GM23338 (cell line): ENCODE measurements around the gene ACAD8. TPM values are rescaled to one million over a fixed set of nuclear protein-coding genes. Genes with fewer than 3 reads are reported as not detected.
A peak's percentile ranks its signal among the peaks of the same experiment; 100 is the strongest.

Experiments
- ATAC-seq: fragments of 200-7000 bp; cut with Tn5 transposase; 3 replicates; pipeline ENCODE4 v1.9.1; 2020
- DNase-seq: peaks from one replicate; pipeline ENCODE4 v3.0.0-alpha.2; 2015; ENCODE audit warnings: low spot score
- H2AFZ ChIP-seq: fragments of 200-600 bp; sonication (generic); 2 replicates; pipeline ENCODE4 v1.8.0; 2016; ENCODE audit warnings: antibody characterized with exemption, mild to moderate bottlenecking, moderate library complexity
- H3F3A ChIP-seq: fragments of 200-600 bp; sonication (generic); replicated peaks from 2 replicates; pipeline ENCODE4 v1.8.0; 2017; ENCODE audit warnings: antibody characterized with exemption, mixed run types, low read depth
- H3K27ac ChIP-seq: fragments of 200-600 bp; sonication (generic); 2 replicates; pipeline ENCODE4 v1.6.1; 2016; ENCODE audit warnings: low read depth
- H3K27me3 ChIP-seq: fragments of 200-600 bp; sonication (generic); 2 replicates; pipeline ENCODE4 v1.8.0; 2016; ENCODE audit warnings: mild to moderate bottlenecking, mixed run types, moderate library complexity; ENCODE audit not compliant: insufficient read depth
- H3K36me3 ChIP-seq: fragments of 200-600 bp; sonication (generic); 2 replicates; pipeline ENCODE4 v1.8.0; 2016; ENCODE audit warnings: mild to moderate bottlenecking; ENCODE audit not compliant: insufficient read depth
- H3K4me1 ChIP-seq: fragments of 200-600 bp; sonication (generic); 2 replicates; pipeline ENCODE4 v1.8.0; 2016; ENCODE audit warnings: mild to moderate bottlenecking, moderate library complexity; ENCODE audit not compliant: insufficient read depth
- H3K4me2 ChIP-seq: fragments of 200-600 bp; sonication (generic); 2 replicates; pipeline ENCODE4 v1.7.1; 2017; ENCODE audit warnings: mixed run types
- H3K4me3 ChIP-seq: fragments of 200-600 bp; sonication (generic); 2 replicates; pipeline ENCODE4 v1.6.1; 2016; ENCODE audit warnings: mixed run types
- H3K79me2 ChIP-seq: fragments of 200-600 bp; sonication (generic); replicated peaks from 2 replicates; pipeline ENCODE4 v1.8.0; 2017; ENCODE audit warnings: mild to moderate bottlenecking; ENCODE audit not compliant: insufficient read depth
- H3K9me2 ChIP-seq: fragments of 200-600 bp; sonication (generic); 2 replicates; pipeline ENCODE4 v1.8.0; 2017; ENCODE audit not compliant: insufficient read depth
- H4K20me1 ChIP-seq: fragments of 200-600 bp; sonication (generic); replicated peaks from 2 replicates; pipeline ENCODE4 v1.8.0; 2017; ENCODE audit warnings: mild to moderate bottlenecking; ENCODE audit not compliant: insufficient read depth
- H3K27ac Mint-ChIP-seq: 2 replicates; pipeline ENCODE4 v1.8.0; 2020; ENCODE audit warnings: inconsistent platforms, mild to moderate bottlenecking, moderate library complexity, mixed read lengths
- H3K27me3 Mint-ChIP-seq: 3 replicates; pipeline ENCODE4 v1.8.0; 2022; ENCODE audit warnings: low read depth, mild to moderate bottlenecking, moderate library complexity, mixed read lengths, inconsistent platforms; ENCODE audit not compliant: insufficient read depth, poor library complexity
- H3K36me3 Mint-ChIP-seq: 3 replicates; pipeline ENCODE4 v1.8.0; 2021; ENCODE audit warnings: low read depth, mild to moderate bottlenecking, inconsistent platforms, moderate library complexity, mixed read lengths
- H3K4me1 Mint-ChIP-seq: 3 replicates; pipeline ENCODE4 v1.8.0; 2020; ENCODE audit warnings: mild to moderate bottlenecking, inconsistent platforms, mixed read lengths
- H3K4me3 Mint-ChIP-seq: 3 replicates; pipeline ENCODE4 v1.8.0; 2021; ENCODE audit warnings: moderate library complexity, mild to moderate bottlenecking, inconsistent platforms, mixed read lengths
- H3K9me3 Mint-ChIP-seq: 3 replicates; pipeline ENCODE4 v1.8.0; 2020; ENCODE audit warnings: moderate library complexity, mild to moderate bottlenecking, inconsistent platforms, mixed read lengths
- CREB1 ChIP-seq: fragments of 250-450 bp; sonication (Bioruptor Pico); IDR thresholded peaks from 2 replicates; pipeline ENCODE4 v1.5.0; 2020; ENCODE audit warnings: low read depth, mild to moderate bottlenecking, moderate library complexity
- EZH2 ChIP-seq: fragments of 200-600 bp; sonication (generic); IDR thresholded peaks from one replicate; pipeline ENCODE4 v1.8.0; 2017; ENCODE audit warnings: antibody characterized with exemption, mild to moderate bottlenecking, low read depth; ENCODE audit not compliant: unreplicated experiment
- EZH2phosphoT487 ChIP-seq: fragments of 200-600 bp; sonication (generic); IDR thresholded peaks from one replicate; pipeline ENCODE4 v1.8.1; 2018; ENCODE audit warnings: antibody characterized with exemption; ENCODE audit not compliant: unreplicated experiment
- JUNB ChIP-seq: IDR thresholded peaks from one replicate; pipeline ENCODE4 v1.6.1; 2016; ENCODE audit warnings: antibody characterized with exemption; ENCODE audit not compliant: unreplicated experiment
- NANOG ChIP-seq: IDR thresholded peaks from 2 replicates; pipeline ENCODE4 v1.6.1; 2016; ENCODE audit warnings: antibody characterized with exemption, borderline replicate concordance
- POLR2AphosphoS5 ChIP-seq: IDR thresholded peaks from 2 replicates; pipeline ENCODE4 v1.6.1; 2016; ENCODE audit warnings: antibody characterized with exemption, low read depth
- REST ChIP-seq: IDR thresholded peaks from one replicate; pipeline ENCODE4 v1.6.1; 2018; ENCODE audit warnings: antibody characterized with exemption; ENCODE audit not compliant: unreplicated experiment
- STAT1 ChIP-seq: IDR thresholded peaks from one replicate; pipeline ENCODE4 v1.6.1; 2016; ENCODE audit warnings: antibody characterized with exemption; ENCODE audit not compliant: unreplicated experiment
- ZNF114 ChIP-seq: fragments of 250-450 bp; sonication (Bioruptor Pico); IDR thresholded peaks from 2 replicates; pipeline ENCODE4 v1.5.0; 2020; ENCODE audit warnings: mild to moderate bottlenecking, moderate library complexity
- ZNF331 ChIP-seq: fragments of 250-450 bp; sonication (Bioruptor Pico); IDR thresholded peaks from 2 replicates; pipeline ENCODE4 v1.5.0; 2020; ENCODE audit warnings: low read depth, mild to moderate bottlenecking, moderate library complexity
- ZNF462 ChIP-seq: fragments of 250-450 bp; sonication (Bioruptor Pico); IDR thresholded peaks from 2 replicates; pipeline ENCODE4 v1.5.0; 2020; ENCODE audit warnings: mild to moderate bottlenecking, moderate library complexity
- polyA plus RNA-seq: library from polyadenylated mRNA; unstranded; fragments of >200 nt; fragmentation: Nextera tagmentation; extraction: Ambion mirVana; gene quantifications from 2 replicates; pipeline ENCODE4 v1.2.1, GENCODE V29; 2016
- total RNA-seq: library from RNA; depleted of rRNA; stranded (reverse); fragments of >200 nt; shearing (Covaris generic); gene quantifications from 2 replicates; pipeline ENCODE4 v1.2.3, GENCODE V29; 2014
- TF ChIP-seq, protein P1 (sequence below), 2 experiments: fragments of 200-600 bp in 1 of 2; sonication (generic) in 1 of 2; conservative IDR thresholded peaks; 2 replicates each; pipeline versions ENCODE4 v1.5.1 to v1.6.1; 2016 to 2017; ENCODE audit warnings: antibody characterized with exemption in 2 of 2, low read depth in 2 of 2, mild to moderate bottlenecking in 2 of 2, moderate library complexity in 1 of 2
- TF ChIP-seq, protein P2 (sequence below): IDR thresholded peaks from 2 replicates; pipeline ENCODE4 v1.6.1; 2016; ENCODE audit warnings: antibody characterized with exemption

Gene ACAD8
- total and polyA plus RNA-seq, 2 experiments from 2014 or later, result 43.2 to 65.4 TPM

DNA sequence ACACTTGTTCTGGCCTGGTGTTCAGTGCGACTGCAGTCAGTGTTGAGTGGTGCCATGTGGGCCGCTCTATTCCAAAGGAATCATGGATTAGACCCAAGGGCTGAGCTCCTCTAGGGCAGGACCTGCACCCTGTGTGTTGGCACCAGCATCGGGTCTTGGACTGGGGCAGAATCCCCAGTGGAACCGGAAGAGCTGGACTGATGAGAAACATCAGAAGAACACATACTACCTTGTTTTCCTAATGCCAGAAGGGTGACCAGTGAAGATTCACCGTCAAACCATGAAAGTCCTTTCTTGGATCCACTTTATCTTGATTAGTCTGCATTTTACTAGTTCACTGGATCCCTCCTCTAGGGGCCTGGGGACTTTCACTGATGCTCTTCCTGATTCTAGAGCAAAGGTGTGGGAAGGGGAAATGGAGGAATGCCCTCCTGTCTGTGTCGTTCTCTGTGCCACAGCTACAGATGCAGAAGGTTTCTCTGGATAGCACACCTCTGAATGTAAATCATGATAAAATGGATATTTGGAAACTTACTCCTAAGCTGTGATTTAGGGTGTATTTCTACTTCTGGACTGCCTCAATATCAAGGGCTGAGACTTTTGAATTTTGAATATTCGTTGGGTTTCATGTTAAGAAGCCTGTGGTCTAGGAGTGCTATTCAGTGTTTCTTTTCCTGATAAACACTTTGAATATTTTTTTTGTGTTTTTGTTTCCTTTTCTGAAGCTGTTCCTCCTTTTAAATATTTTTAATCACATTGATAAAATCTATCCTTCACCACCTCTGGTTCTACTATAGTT lies 11.8 kb downstream of the ACAD8 start:
- peaks cover 51% of the 10 kb centered on the region for H3K79me2 ChIP-seq
- Mint-ChIP-seq H3K27me3 (peaks cover 9% of the 10 kb centered on the region), H3K9me3 (no peaks in the 10 kb centered on the region), H3K27ac (peak overlapping the region; percentile 79; the same call in 1 of the 2 replicates), H3K4me1 (peaks cover 50% of the 10 kb centered on the region), H3K4me3 (no peak overlapping the region), H3K36me3 (peaks cover 47% of the 10 kb centered on the region)
- H3K9me2 ChIP-seq, result no peaks in the 10 kb centered on the region
- no peak overlapping the region for H3K4me2 ChIP-seq
- H4K20me1 ChIP-seq, result peaks cover 7% of the 10 kb centered on the region
- no peak for ATAC-seq
- DNase-seq, result no peak
- H3F3A ChIP-seq, result no peaks in the 10 kb centered on the region
- H3K27ac ChIP-seq, result 0 out of 2 replicates have a peak overlapping the region, but pooled peaks have one; percentile 26
- H3K27me3 ChIP-seq, result no peaks in the 10 kb centered on the region
- H3K36me3 ChIP-seq, result peaks cover 29% of the 10 kb centered on the region
- H2AFZ ChIP-seq, result no peak overlapping the region
- H3K4me1 ChIP-seq, result peaks cover 36% of the 10 kb centered on the region
- TF ChIP-seq STAT1 (no peak), CREB1 (CRISPR knock-in tag) (no peak), POLR2AphosphoS5 (no peak), ZNF114 (CRISPR knock-in tag) (no peak), ZNF331 (CRISPR knock-in tag) (no peak), REST (no peak), NANOG (no peak), EZH2phosphoT487 (no peak), JUNB (no peak), ZNF462 (no peak), EZH2 (no peak)
- TF ChIP-seq, protein P1, sequence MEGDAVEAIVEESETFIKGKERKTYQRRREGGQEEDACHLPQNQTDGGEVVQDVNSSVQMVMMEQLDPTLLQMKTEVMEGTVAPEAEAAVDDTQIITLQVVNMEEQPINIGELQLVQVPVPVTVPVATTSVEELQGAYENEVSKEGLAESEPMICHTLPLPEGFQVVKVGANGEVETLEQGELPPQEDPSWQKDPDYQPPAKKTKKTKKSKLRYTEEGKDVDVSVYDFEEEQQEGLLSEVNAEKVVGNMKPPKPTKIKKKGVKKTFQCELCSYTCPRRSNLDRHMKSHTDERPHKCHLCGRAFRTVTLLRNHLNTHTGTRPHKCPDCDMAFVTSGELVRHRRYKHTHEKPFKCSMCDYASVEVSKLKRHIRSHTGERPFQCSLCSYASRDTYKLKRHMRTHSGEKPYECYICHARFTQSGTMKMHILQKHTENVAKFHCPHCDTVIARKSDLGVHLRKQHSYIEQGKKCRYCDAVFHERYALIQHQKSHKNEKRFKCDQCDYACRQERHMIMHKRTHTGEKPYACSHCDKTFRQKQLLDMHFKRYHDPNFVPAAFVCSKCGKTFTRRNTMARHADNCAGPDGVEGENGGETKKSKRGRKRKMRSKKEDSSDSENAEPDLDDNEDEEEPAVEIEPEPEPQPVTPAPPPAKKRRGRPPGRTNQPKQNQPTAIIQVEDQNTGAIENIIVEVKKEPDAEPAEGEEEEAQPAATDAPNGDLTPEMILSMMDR (conservative IDR thresholded peaks at IDR 0.05; ENCODE audit: low read depth in 2 of 2), result no peak
- TF ChIP-seq, protein P2, sequence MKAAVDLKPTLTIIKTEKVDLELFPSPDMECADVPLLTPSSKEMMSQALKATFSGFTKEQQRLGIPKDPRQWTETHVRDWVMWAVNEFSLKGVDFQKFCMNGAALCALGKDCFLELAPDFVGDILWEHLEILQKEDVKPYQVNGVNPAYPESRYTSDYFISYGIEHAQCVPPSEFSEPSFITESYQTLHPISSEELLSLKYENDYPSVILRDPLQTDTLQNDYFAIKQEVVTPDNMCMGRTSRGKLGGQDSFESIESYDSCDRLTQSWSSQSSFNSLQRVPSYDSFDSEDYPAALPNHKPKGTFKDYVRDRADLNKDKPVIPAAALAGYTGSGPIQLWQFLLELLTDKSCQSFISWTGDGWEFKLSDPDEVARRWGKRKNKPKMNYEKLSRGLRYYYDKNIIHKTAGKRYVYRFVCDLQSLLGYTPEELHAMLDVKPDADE, result no peak
- no peak overlapping the region for H3K4me3 ChIP-seq
